Upper lobe of left lung (tissue), 4 donors: ENCODE data around the gene TPM1.

ENCODE experiments used
- EP300 ChIP-seq, 4 donors: sonication (generic); formaldehyde crosslinking; IDR thresholded peaks; one replicate each; pipeline ENCODE4 v1.5.1; 2017; ENCODE audit warnings: antibody characterized with exemption in 4 of 4, control low read depth in 2 of 4
- POLR2A ChIP-seq, 4 donors: fragments of 450-650 bp; IDR thresholded peaks; one replicate each; pipeline ENCODE4 v1.5.1; 2016 to 2017; ENCODE audit warnings: antibody characterized with exemption in 4 of 4, mild to moderate bottlenecking in 2 of 4
- POLR2AphosphoS5 ChIP-seq, 2 donors: sonication (generic); formaldehyde crosslinking; IDR thresholded peaks; one replicate each; pipeline ENCODE4 v1.5.1; 2017; ENCODE audit warnings: antibody characterized with exemption in 2 of 2
- TF ChIP-seq, protein P1 (sequence below), 6 experiments: fragments of 450-650 bp in 4 of 6; fragments of 200-600 bp in 2 of 6; sonication (generic) in 2 of 6; IDR thresholded peaks; one replicate each; pipeline ENCODE4 v1.5.1; 2016 to 2019; ENCODE audit warnings: antibody characterized with exemption in 6 of 6

DNA sequence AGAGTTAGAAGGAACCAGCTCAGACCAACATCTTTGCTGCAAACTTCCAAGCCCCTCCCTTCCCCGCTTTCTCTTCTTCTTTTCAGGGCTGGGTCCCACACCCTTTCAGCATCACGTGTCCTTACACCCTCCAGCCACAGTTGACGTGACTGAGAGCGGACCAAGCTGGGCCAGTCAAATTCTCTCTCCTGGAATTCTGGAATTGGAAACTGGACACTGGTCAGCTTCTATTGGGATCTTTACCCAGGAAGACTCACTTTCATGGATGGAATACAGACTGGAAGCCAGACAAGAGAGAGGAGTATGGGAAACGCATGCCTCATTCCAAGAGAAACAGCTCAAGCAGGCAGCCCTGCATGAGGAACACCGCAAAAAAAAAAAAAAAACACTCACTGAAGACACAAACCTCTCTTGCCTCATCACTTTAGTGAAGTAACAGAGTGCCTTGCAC, 12.4 kb upstream of the TPM1 start:
- TF ChIP-seq EP300 (IDR thresholded peaks at IDR 0.05) (no peak), POLR2A (IDR thresholded peaks at IDR 0.05) (no peak), POLR2AphosphoS5 (IDR thresholded peaks at IDR 0.05) (peak in 1 of 2 donors; percentile 17)
- TF ChIP-seq, protein P1, sequence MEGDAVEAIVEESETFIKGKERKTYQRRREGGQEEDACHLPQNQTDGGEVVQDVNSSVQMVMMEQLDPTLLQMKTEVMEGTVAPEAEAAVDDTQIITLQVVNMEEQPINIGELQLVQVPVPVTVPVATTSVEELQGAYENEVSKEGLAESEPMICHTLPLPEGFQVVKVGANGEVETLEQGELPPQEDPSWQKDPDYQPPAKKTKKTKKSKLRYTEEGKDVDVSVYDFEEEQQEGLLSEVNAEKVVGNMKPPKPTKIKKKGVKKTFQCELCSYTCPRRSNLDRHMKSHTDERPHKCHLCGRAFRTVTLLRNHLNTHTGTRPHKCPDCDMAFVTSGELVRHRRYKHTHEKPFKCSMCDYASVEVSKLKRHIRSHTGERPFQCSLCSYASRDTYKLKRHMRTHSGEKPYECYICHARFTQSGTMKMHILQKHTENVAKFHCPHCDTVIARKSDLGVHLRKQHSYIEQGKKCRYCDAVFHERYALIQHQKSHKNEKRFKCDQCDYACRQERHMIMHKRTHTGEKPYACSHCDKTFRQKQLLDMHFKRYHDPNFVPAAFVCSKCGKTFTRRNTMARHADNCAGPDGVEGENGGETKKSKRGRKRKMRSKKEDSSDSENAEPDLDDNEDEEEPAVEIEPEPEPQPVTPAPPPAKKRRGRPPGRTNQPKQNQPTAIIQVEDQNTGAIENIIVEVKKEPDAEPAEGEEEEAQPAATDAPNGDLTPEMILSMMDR (IDR thresholded peaks at IDR 0.05): no peak
